SKM-1 treated with dmso at 0.1 percent for 144 hours (cell line): ENCODE data around the gene ATP5MC3.
"Not testable (repeated sequence)": the region's sequence is repeated elsewhere in the genome, so short reads cannot be mapped to it uniquely, and the experiment has no call there.

Experiments
- DNase-seq: peaks from one replicate; lab custom pipeline; 2025; ENCODE audit not compliant: unreplicated experiment; lab: John Stamatoyannopoulos, UW

ATP5MC3 gene

DNA sequence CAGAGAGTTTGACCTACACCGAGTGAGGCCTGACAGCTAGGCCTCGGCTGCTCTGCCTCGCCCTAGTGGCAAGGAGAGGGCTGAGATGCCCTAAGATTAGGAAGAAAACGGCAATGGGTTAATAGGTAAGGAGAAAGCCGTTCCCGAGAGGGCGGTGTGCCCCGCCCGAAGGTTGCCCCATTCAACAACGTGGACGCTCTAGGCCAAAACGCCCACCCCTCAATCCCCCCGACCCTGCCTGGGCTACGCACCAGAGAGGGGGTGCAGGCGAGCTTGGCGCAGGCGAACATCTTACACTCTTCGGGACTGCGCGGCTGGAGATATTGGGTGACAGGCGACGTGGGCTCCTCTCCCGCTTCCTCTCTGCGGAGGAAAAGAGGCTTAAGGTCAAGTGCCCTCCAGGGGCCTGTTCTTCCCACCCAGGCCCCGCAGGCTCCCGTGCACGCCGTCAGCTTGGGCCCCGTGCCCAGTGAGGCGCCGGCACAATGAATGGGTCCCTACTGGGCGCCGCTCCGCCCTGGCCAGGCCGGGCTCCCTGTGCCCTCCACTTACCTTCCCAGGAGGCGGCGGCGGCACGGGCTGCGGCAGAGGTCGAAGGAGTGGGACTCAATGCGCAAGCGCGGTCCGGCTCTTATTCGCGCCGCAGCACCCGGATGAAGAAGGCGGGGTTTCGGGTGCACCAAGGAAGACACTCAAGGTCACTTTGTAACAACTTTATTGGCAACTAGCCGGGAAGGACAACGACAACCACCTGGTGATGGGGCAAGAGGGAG lies at the start of gene ATP5MC3:
ATP5MC3 (minus strand) TSS at position 607 of the 773 bp plus-strand sequence; CDS start at position 290, 317 bp downstream.
- peak; percentile 93 for DNase-seq

DNA sequence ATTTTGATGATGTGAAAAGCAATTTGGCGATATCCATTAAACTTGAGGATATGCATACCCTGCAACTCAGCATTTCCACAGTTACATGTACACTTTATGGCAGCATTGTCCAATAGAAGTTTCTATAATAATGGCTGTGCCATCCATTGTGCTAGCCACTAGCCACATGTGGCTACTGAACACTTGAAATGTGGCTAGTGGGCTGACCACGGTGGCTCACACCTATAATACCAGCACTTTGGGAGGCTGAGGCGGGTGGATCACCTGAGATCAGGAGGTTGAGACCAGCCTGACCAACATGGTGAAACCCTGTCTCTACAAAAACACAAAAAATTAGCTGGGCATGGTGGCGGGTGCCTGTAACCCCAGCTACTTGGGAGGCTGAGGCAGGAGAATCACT lies 47.1 kb upstream of the ATP5MC3 start:
- not testable (repeated sequence) for DNase-seq

DNA sequence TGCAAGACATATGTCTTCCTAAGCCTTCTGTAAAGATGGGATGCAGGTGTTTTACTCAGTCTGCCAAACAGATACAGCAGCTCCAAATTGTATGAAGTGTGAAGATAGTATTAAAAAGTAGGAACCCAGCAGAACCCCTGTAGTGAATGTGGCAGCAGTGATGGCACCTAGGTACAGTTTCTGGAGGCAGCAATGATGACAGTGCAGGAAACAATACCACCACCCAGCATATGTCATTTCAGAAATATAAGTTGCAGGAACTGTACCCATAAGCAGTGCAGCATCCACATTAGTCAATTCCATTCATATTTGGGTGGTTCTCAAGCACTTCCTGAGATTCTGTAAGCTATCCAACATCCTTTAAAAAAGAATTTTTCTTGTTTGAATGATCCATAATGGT lies 46.7 kb upstream of the ATP5MC3 start:
- DNase-seq, result no peak

DNA sequence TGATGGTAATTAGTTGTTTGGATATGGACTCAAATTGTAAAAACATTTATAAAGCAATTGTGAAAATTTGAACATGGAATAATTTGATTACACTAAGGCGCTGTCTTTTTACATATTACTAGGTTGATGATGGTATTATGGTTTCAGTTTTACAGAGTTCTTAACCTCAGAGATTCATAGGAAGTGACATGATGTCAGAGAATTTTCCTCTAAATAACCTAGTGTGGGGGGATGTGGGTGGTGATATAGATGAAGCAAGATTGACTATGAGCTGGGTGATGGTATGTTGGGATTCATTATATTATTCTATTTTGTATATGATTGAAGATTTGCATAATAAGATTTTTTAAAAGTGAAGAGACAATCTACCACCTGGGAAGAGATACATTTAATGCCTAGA lies 45.9 kb upstream of the ATP5MC3 start:
- DNase-seq, result no peak

DNA sequence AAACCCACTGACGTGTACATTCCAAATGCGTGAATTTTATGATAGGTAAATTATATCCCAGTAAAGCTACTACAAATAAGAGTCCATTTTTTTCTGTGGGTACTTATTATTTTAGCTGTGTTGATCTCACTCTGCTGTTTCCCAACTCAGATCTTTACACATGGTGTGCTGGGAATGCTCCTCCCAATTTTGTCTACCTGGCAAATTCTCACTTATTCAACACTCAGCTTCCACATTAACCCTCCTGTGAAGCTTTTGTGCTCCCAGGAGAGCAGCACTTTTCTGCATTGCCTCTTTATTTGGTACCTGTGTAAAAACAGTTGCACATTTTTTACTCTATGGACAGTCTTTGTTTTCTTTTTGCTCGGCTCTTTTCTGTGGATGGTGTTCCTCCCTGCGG lies 38.6 kb upstream of the ATP5MC3 start:
- DNase-seq, result no peak

DNA sequence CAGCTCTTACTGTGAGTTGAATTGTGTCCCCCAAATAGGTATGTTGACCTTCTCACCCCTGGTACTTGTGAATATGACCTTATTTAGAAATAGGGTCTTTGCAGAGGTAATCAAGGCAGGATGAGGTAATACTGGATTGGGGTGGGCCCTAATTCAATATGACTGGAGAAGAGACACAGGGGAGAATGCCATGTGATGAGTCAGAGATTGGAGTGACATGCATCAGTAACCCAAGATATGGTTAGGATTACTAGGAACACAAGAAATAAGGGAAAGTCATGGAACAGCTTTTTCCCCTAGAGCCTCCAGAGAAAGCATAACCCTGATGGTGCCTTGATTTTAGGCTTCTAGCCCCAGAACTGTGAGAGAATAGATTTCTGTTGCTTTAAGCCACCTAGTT lies 37.0 kb upstream of the ATP5MC3 start:
- DNase-seq, result no peak

DNA sequence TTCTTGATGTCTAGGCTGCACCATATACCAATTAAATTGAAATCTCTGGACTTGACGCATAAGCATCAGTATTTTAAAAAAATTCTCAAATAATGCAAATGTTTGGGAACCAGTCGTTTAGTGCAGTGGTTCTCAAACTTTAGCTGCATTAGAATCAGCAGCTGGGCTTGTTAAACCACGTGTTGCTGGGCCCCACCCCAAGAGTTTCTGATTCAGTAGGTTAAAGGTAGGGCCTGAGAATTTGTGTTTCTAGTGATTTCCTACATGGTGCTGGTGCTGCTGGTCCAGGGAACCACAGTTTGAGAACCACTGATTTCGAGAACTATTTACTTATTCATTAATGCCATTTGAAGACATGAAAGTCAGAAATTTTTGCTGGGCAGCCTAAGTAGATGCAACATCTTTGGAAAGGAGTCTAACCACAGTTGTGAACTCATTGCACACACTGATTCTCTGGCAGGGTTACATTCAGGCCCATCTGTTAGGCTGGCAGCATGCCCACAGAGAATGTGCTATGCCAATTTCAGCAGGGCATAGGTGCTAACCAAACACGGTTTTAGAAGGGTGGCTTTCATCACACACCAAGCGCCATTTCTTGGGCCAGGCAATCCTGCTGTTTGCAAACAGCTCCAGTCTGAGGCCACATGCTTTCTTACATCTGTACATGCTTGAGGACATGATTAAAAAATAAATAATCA lies 26.4 kb upstream of the ATP5MC3 start:
- no peak for DNase-seq

DNA sequence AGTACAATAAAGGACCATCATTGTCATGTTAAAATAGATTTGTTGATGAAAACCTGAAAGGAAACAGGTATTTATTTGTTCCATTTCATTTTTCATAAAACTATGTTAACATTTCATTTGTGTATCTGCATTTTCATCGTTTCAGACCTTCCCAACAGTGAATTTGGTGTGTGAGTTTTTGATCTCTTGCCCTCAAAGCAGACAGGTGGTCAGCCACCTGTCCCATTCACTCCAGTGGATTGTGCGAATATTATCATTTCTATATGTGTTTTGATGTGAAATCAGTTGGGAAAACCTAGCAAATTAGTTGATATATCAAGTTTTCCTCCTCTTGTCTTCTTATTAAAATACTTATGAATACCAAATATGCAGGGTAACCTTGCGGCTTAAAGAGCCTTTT lies 25.4 kb upstream of the ATP5MC3 start:
- DNase-seq, result no peak

DNA sequence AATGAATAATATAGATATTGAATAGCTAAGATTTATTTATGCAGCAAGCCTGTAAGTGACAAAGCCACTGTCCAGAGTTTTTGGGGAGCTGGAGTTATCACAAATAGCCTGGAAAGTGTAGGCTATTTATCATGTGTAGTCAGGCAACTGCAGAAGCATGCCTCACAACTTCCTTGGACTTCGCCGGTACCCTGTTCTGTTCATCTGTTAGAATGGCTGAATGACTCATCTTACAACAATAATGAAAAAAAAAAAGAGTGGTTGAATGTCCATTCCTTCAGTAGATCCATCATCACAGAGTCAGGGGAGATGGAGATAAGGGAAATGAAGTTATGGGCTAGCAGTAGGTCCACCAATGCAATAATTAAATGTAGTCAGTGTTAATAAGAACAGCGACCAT lies 24.0 kb upstream of the ATP5MC3 start:
- DNase-seq, result no peak

DNA sequence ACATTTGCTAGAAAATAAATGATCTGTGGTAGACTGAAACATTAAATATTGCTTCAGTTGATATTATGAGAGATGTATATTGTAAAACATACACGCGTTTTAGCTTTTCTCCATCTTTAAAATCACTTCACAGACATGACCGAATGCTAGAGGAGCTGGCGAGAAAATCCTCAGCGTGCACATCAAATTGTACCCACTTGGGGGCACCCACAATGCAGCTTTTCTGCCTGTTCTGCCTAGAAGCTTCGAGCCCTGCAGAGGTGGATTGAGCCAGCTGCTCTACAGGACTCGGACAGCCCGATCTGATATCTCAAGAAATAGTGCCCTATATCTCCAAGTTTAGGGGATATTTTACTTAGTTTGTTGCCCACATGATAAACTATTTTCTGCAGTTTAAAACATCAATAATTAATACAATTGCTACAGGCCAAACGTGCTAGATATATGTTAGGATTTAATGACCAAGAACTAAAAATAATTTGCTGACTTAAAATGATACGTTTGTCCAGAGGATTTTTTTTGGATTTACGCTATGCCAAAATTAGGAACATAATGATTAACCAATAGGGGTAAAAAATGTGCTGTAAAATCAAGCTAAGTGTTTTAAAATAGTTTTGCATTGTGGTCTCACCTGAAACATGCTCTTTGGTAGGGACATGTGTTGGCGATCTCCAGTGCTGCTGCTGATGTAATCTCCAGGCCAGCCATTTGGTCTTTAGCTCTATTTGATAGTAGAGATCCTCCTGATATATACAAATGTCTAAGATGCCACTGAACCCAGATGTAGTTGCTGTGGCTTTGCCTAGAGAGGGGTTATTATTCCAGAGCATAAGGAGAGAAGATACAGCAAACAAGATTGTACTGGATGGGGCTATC lies 22.3 kb upstream of the ATP5MC3 start:
- peak; percentile 27 for DNase-seq

DNA sequence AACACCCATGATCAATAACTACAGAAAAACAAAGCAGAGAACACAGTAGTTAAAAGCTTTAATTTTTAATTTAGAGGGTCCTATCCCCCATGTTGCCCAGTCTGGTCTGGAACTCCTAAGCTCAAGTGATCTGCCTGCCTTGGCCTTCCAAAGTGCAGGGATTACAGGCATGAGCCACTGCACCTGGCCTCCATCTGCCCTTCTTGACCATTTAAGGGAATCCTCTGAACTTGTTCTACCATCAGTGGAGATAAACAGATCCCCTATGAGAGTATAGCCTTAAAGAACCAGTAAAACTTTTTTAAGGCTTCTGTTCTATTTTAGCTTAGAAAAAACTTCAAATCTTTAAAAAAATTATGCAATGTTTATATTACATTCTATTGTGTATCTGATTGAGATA lies 13.5 kb upstream of the ATP5MC3 start:
- DNase-seq, result no peak

DNA sequence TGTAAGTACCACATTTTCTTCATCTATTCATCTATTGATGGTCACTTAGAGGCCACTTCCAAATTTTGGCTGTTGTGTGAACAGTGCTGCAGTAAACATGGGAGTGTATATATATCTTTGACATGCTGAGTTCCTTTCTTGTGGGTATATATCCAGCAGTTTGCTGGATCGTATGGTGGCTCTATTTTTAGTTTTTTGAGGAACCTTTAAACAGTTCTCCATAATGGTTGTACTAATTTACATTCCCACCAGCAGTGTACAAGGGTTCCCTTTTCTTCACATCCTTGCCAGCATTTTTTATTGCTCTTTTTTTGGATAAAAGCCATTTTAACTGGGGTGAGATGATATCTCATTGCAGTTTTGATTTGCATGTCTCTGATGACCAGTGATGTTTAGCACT lies 7.3 kb upstream of the ATP5MC3 start:
- DNase-seq, result no peak

DNA sequence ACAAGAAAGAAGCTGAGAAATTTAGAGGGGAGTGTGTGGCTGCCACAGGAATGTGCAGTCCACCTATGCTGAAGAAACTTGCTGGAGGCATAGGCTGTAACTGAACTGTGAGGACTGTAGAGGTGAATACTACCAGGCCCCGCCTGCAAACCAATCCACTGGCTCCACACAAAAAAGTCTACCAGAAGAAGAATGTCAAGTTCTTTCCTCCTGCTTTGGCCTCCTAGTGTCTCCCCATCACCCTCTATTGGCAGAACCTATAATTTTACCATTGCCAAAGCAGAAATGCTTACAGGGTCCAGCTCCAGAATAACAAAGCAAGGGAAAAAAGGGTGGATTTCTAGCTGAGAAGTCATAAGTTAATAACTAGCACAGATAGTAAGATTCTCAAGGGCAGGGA lies 5.9 kb upstream of the ATP5MC3 start:
- peak; percentile 23 for DNase-seq

DNA sequence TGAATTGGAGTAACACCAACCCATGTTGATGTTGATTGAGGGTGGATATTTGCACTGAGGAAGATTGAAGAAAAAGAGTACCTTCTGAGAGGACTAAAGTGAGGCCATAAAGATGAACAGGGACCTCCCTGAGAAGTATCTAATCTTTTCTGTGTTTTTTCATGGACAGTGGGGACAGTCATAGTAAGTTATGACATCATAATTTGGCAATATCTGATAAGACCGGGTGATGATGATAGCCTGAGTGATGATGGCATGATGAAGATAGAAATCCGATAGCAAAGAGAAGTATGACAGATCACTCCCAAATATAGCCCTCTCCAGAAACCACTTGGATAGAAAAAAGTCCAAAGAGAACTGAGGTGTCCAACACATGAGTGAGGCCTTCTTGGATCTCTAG lies 2.2 kb upstream of the ATP5MC3 start:
- no peak for DNase-seq

DNA sequence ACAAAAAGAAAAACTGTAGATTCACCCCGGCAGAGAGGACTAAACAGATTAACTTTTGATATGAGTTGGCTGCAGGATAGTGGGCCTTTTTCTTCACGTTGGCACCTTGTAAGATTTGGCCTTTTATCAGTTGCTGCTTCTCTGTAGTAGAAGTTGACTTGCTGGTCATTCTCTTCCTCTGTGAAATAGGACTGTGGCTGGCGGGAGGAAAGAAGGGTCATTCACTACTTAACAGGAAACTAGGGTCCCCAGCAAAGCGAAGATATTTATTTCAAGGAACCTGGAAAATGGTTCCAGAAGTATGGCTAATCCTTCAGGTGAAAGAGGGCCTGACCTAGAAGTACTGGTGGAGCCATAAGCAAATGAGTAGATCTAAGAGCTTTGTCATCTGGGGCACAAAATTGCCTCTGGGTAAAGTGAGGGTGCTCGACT lies 383 bp upstream of the ATP5MC3 start:
- DNase-seq, result no peak

DNA sequence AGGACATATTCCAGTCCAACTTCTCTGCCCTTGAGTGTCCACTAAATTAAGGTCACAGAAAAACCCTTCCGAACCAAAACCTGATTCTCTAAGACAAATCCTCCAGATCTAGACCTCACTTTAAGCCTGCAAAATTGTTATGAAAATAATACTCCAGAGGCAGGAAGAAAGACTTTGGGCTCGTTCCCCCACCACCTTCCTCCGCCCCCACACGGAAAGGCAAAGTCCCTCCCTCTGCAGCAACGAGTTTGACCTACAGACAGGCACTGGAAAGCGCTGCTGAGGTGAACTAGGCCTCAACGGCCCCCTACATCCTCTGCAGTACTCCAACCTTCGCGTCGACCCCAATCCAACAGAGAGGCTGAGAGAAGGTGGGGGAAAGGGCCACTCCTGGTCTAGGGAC lies 808 bp downstream of the ATP5MC3 start:
- DNase-seq, result peak; percentile 30

DNA sequence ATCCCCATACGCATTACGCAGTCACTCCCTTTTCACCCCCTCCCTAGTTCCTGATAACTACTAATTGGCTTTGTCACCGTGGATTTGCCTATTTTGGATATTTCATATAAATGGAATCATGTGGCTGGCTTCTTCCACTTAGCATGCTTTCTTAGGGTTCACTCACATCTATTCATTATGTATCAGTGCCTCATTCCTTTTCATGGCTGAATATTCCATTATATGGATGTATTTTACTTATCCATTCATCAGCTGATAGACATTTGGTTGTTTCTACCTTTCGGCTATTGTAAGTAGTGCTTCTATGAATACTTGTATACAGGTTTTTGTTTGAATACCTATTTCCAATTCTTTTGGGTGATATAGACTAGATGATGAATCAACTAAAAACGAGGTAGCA lies 4.9 kb downstream of the ATP5MC3 start:
- no peak for DNase-seq

DNA sequence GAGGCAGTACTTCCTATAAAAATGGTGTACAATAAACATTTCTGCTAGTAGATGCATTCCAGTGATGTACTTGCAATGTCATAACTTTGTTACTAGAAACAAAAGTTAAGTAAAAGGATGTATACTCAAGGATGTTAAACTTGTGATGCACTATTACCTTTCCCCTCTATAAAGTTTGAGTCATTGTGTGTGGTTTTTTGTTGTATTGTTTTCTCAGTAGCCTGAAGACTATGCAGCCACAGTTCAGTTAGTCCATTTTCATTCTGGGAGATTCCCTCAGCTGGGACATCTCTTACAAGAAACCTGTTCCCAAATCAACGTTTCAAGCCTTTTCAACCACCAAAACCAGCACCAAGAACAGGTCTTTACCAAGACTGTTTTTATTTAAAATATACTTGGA lies 5.6 kb downstream of the ATP5MC3 start:
- no peak for DNase-seq

DNA sequence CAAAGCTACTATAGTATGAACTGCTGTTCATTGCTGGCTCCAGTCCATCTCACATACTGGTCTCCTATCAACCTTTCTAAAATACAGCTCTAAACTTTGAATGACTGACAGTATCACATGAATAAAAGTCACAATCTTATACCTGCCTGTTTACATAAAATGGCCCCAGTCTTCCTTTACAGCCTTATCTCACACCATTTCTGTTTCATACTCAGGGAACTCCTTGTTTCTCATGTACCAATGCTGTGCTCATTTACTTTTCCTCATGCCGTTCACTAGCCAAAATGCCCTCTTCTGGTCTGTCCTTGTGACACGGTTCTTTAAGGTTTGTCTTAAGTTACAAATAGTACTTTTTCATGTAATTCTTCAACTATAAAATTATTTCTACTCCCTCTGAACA lies 6.2 kb downstream of the ATP5MC3 start:
- DNase-seq, result no peak

DNA sequence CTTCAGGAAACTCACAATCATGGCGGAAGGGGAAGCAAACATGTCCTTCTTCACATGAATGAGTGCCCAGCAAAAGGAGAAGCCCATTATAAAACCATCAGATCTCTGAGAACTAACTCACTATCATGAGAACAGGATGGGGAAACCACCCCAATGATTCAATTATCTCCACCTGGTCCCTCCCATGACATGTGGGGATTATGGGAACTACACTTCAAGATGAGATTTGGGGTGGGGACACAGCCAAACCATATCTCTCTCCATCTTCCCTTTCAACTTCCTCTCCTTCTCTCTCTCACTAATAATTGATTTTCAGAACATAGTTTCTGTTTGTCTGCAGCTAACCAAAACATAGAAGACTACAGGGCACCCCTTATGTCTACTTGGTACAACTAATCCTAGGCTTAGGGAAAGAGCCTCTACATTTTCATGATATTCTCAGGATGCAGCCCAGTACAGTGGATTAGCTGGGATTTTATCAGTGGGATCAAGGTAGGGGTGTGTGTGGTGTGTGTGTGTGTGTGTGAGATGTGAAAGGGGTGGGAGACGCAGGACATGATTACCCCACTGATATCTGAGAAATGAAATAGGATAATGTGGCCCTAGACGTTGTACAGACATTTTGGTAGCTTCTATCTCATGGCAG lies 10.7 kb downstream of the ATP5MC3 start:
- DNase-seq, result no peak

DNA sequence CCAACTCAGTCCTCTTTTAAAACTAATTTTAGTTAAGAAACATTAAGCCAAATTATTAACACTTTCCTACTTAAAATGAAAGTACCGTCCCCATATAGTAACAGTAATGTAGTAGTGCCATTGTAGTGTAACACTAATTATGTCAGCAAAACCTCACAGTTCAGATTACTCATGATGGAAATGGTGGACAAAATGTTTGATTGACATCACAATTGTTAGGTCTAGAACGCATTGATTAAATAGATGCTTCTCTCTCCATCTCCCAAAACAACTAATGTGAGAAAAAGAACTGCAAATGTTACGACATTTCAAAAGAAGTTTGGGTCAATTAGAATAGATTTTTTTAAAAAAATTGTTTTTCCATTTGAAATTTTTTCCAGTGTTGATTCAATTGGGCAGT lies 12.3 kb downstream of the ATP5MC3 start:
- no peak for DNase-seq
